ENCODE measurements around the gene STPG4.
"Not testable (repeated sequence)": the region's sequence is repeated elsewhere in the genome, so short reads cannot be mapped to it uniquely, and the experiment has no call there.

STPG4 gene

GRCh38 chr2:47126783-47127182, 28.3 kb downstream of the STPG4 start:
- WGBS: 100% methylated on average over 2 of the region's 3 CpGs
- H3K4me1 ChIP-seq (ENCODE audit: insufficient read depth, low read length): peaks cover 9% of the 10 kb centered on the region
- no peaks in the 10 kb centered on the region for H3K36me3 ChIP-seq (ENCODE audit: insufficient read depth, low read length)
- H3K4me3 ChIP-seq (ENCODE audit: low read length): no peak overlapping the region
- no peak overlapping the region for H3K9ac ChIP-seq (ENCODE audit: low read depth, low read length)
- H3K27me3 ChIP-seq (ENCODE audit: insufficient read depth, low read length): no peaks in the 10 kb centered on the region
- H3K27ac ChIP-seq (ENCODE audit: low read depth, low read length): no peak overlapping the region
- no peaks in the 10 kb centered on the region for H3K9me3 ChIP-seq (ENCODE audit: insufficient read depth, low read depth, low read length)

- not testable (repeated sequence) for H3K9ac ChIP-seq (ENCODE audit: low read depth, low read length); H3K4me3 ChIP-seq (ENCODE audit: low read length); H3K27ac ChIP-seq (ENCODE audit: low read depth, low read length); H3K9me3 ChIP-seq (ENCODE audit: insufficient read depth, low read depth, low read length); H3K27me3 ChIP-seq (ENCODE audit: insufficient read depth, low read length); H3K36me3 ChIP-seq (ENCODE audit: insufficient read depth, low read length)
- peaks cover 16% of the 10 kb centered on the region for H3K4me1 ChIP-seq (ENCODE audit: insufficient read depth, low read length)
- WGBS: 98% methylated on average over 4 of the region's 4 CpGs
Observed at GRCh38 chr2:47124740-47125139, 30.4 kb downstream of the STPG4 start.

GRCh38 chr2:47120424-47120823, 34.7 kb downstream of the STPG4 start:
- not testable (repeated sequence) for H3K4me3 ChIP-seq (ENCODE audit: low read length); H3K27ac ChIP-seq (ENCODE audit: low read depth, low read length); H3K9me3 ChIP-seq (ENCODE audit: insufficient read depth, low read depth, low read length); H3K36me3 ChIP-seq (ENCODE audit: insufficient read depth, low read length); H3K4me1 ChIP-seq (ENCODE audit: insufficient read depth, low read length); H3K9ac ChIP-seq (ENCODE audit: low read depth, low read length); H3K27me3 ChIP-seq (ENCODE audit: insufficient read depth, low read length)
- WGBS: 86% methylated on average over 5 of the region's 5 CpGs

- Histone ChIP-seq H3K9ac (ENCODE audit: low read depth, low read length) (no peak overlapping the region), H3K27me3 (ENCODE audit: insufficient read depth, low read length) (no peaks in the 10 kb centered on the region), H3K27ac (ENCODE audit: low read depth, low read length) (no peak overlapping the region), H3K9me3 (ENCODE audit: insufficient read depth, low read depth, low read length) (no peaks in the 10 kb centered on the region), H3K4me3 (ENCODE audit: low read length) (no peak overlapping the region), H3K4me1 (ENCODE audit: insufficient read depth, low read length) (peaks cover 9% of the 10 kb centered on the region), H3K36me3 (ENCODE audit: insufficient read depth, low read length) (no peaks in the 10 kb centered on the region)
- WGBS: 64% methylated on average over 2 of the region's 2 CpGs
Observed at GRCh38 chr2:47119001-47119400, 36.1 kb downstream of the STPG4 start.

GRCh38 chr2:47118581-47118980, 36.5 kb downstream of the STPG4 start:
- 0% methylated on average over 1 of the region's 2 CpGs for WGBS
- H3K4me3 ChIP-seq (ENCODE audit: low read length): no peak overlapping the region
- H3K36me3 ChIP-seq (ENCODE audit: insufficient read depth, low read length): no peaks in the 10 kb centered on the region
- no peaks in the 10 kb centered on the region for H3K27me3 ChIP-seq (ENCODE audit: insufficient read depth, low read length)
- peaks cover 9% of the 10 kb centered on the region for H3K4me1 ChIP-seq (ENCODE audit: insufficient read depth, low read length)
- H3K9me3 ChIP-seq (ENCODE audit: insufficient read depth, low read depth, low read length): no peaks in the 10 kb centered on the region
- no peak overlapping the region for H3K9ac ChIP-seq (ENCODE audit: low read depth, low read length)
- no peak overlapping the region for H3K27ac ChIP-seq (ENCODE audit: low read depth, low read length)

- H3K9ac ChIP-seq (ENCODE audit: low read depth, low read length): no peak overlapping the region
- no peaks in the 10 kb centered on the region for H3K36me3 ChIP-seq (ENCODE audit: insufficient read depth, low read length)
- H3K9me3 ChIP-seq (ENCODE audit: insufficient read depth, low read depth, low read length): no peaks in the 10 kb centered on the region
- no CpG with 5 or more reads among the region's 5 CpGs for WGBS
- H3K27me3 ChIP-seq (ENCODE audit: insufficient read depth, low read length): no peaks in the 10 kb centered on the region
- H3K27ac ChIP-seq (ENCODE audit: low read depth, low read length): no peak overlapping the region
- no peaks in the 10 kb centered on the region for H3K4me1 ChIP-seq (ENCODE audit: insufficient read depth, low read length)
- H3K4me3 ChIP-seq (ENCODE audit: low read length): no peak overlapping the region
Observed at GRCh38 chr2:47112665-47113435, 42.3 kb downstream of the STPG4 start.

- no peaks in the 10 kb centered on the region for H3K9me3 ChIP-seq (ENCODE audit: insufficient read depth, low read depth, low read length)
- H3K27me3 ChIP-seq (ENCODE audit: insufficient read depth, low read length): no peaks in the 10 kb centered on the region
- H3K4me1 ChIP-seq (ENCODE audit: insufficient read depth, low read length): no peaks in the 10 kb centered on the region
- H3K36me3 ChIP-seq (ENCODE audit: insufficient read depth, low read length): no peaks in the 10 kb centered on the region
- H3K27ac ChIP-seq (ENCODE audit: low read depth, low read length): no peak overlapping the region
- H3K4me3 ChIP-seq (ENCODE audit: low read length): no peak overlapping the region
- 94% methylated on average over 5 of the region's 5 CpGs for WGBS
- no peak overlapping the region for H3K9ac ChIP-seq (ENCODE audit: low read depth, low read length)
Observed at GRCh38 chr2:47109680-47110079, 45.4 kb downstream of the STPG4 start.

- Histone ChIP-seq H3K4me1 (ENCODE audit: insufficient read depth, low read length) (no peaks in the 10 kb centered on the region), H3K27ac (ENCODE audit: low read depth, low read length) (no peak overlapping the region), H3K4me3 (ENCODE audit: low read length) (no peak overlapping the region), H3K9me3 (ENCODE audit: insufficient read depth, low read depth, low read length) (no peaks in the 10 kb centered on the region), H3K9ac (ENCODE audit: low read depth, low read length) (no peak overlapping the region), H3K27me3 (ENCODE audit: insufficient read depth, low read length) (no peaks in the 10 kb centered on the region), H3K36me3 (ENCODE audit: insufficient read depth, low read length) (no peaks in the 10 kb centered on the region)
- 95% methylated on average over 4 of the region's 4 CpGs for WGBS
Observed at GRCh38 chr2:47109007-47109375, 46.1 kb downstream of the STPG4 start.

- H3K27me3 ChIP-seq (ENCODE audit: insufficient read depth, low read length); H3K4me1 ChIP-seq (ENCODE audit: insufficient read depth, low read length); H3K36me3 ChIP-seq (ENCODE audit: insufficient read depth, low read length); H3K9ac ChIP-seq (ENCODE audit: low read depth, low read length); H3K27ac ChIP-seq (ENCODE audit: low read depth, low read length); H3K9me3 ChIP-seq (ENCODE audit: insufficient read depth, low read depth, low read length); H3K4me3 ChIP-seq (ENCODE audit: low read length): not testable (repeated sequence)
- WGBS: 96% methylated on average over 17 of the region's 19 CpGs
Observed at GRCh38 chr2:47108267-47109006, 46.7 kb downstream of the STPG4 start.

- H3K27ac ChIP-seq (ENCODE audit: low read depth, low read length); H3K9me3 ChIP-seq (ENCODE audit: insufficient read depth, low read depth, low read length); H3K27me3 ChIP-seq (ENCODE audit: insufficient read depth, low read length); H3K4me1 ChIP-seq (ENCODE audit: insufficient read depth, low read length); H3K4me3 ChIP-seq (ENCODE audit: low read length); H3K36me3 ChIP-seq (ENCODE audit: insufficient read depth, low read length); H3K9ac ChIP-seq (ENCODE audit: low read depth, low read length): not testable (repeated sequence)
- 96% methylated on average over 21 of the region's 21 CpGs for WGBS
Observed at GRCh38 chr2:47107201-47107600, 47.9 kb downstream of the STPG4 start.

- WGBS: 98% methylated on average over 3 of the region's 4 CpGs
- not testable (repeated sequence) for H3K9me3 ChIP-seq (ENCODE audit: insufficient read depth, low read depth, low read length); H3K9ac ChIP-seq (ENCODE audit: low read depth, low read length); H3K4me1 ChIP-seq (ENCODE audit: insufficient read depth, low read length); H3K27me3 ChIP-seq (ENCODE audit: insufficient read depth, low read length); H3K36me3 ChIP-seq (ENCODE audit: insufficient read depth, low read length); H3K27ac ChIP-seq (ENCODE audit: low read depth, low read length); H3K4me3 ChIP-seq (ENCODE audit: low read length)
Observed at GRCh38 chr2:47106231-47106630, 48.9 kb downstream of the STPG4 start.
